NCI-H2107 treated with DMSO at 0.1 percent for 48 hours (cell line): ENCODE measurements around the gene STAT3.
"Not testable (repeated sequence)": the region's sequence is repeated elsewhere in the genome, so short reads cannot be mapped to it uniquely, and the experiment has no call there.

ENCODE experiments used
- DNase-seq: peaks from one replicate; lab custom pipeline; 2025; ENCODE audit not compliant: unreplicated experiment; lab: John Stamatoyannopoulos, UW

STAT3 gene

DNA sequence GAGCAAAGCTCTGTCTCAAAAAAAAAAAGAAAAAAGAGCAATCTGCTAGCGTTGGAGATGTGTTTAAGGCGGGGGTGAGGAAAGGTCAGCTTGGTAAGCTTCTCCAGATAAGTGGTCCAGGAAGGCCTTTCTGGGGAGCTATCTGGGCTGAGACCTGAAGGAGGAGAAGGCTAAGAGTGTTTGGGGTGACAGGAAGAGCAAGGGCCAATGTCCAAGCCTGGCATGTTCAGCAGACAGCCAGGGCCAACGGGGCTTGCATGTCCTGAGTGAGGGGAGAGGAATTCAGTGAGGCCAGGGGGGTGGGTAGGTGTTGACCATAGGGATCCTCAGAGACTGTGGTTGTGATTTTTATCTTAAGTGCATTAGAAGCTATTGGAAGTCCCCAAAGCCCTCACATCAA lies 84.5 kb downstream of the STAT3 start:
- no peak for DNase-seq

DNA sequence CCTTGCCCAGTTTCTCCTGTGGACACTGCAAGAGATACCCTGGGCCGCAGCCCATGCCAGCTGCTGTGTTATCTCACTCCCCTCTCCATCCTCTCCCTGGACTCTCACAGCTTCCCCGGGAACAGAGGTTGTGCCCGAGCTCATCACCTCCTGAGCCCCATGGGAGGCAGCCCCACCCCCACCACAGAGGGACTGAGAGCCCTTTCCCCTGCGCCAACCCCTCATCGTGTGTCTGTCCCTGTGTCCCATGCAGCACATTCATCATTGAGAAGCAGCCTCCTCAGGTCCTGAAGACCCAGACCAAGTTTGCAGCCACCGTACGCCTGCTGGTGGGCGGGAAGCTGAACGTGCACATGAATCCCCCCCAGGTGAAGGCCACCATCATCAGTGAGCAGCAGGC lies 87.2 kb downstream of the STAT3 start:
- DNase-seq: no peak

DNA sequence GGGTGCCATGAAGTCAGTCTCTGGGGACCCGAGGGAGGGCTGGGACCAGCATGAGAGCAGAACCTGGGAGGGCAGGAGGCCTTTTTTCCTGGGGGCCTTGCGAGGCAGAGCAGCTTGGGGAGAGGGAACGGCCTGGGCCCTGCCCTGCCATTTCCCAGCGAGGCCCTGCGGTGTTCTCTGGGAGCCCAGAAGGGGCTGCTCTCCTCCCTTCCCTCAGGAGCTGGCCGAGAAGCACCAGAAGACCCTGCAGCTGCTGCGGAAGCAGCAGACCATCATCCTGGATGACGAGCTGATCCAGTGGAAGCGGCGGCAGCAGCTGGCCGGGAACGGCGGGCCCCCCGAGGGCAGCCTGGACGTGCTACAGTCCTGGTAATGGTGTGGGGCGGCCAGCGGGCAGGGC lies 88.3 kb downstream of the STAT3 start:
- not testable (repeated sequence) for DNase-seq

DNA sequence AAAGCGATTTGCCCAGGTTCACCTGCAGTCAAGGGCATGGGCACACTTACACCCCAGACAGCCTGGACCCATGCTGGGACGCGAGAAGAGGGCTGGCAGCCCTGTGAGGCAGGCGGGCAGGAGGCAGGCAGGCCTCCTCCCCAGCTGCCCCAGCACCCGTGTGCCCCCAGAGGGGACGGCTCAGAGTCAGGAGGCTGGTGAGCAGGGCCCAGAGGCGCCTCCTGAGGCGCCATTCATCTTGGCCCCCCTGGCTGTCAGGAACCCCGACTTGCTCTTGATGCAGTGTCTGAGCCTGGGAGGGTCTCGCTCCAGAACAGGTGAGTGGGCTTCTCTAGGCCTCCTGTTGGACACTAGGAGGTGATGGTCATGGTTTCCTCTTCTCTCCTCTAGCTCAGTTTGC lies 88.9 kb downstream of the STAT3 start:
- DNase-seq: not testable (repeated sequence)

DNA sequence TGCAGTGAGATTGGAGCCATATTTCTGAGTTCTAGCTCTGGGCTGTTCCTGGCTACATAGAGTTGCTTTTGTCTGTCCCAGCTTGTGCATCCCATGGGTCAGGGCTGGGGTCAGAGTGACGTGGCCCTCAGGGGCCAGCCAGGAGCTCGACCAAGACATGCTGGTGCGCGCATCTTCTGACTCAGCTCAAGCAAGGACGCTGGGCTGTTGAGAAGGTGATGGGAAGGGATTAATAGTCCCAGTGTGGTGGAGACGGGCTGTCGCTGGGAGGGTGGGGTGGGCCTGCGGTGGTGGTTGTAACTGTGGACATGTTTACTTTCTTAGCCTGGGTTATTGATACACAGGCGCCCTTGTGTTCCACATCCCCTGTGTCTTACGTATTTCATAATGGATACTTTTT lies 90.5 kb downstream of the STAT3 start:
- DNase-seq: not testable (repeated sequence)

DNA sequence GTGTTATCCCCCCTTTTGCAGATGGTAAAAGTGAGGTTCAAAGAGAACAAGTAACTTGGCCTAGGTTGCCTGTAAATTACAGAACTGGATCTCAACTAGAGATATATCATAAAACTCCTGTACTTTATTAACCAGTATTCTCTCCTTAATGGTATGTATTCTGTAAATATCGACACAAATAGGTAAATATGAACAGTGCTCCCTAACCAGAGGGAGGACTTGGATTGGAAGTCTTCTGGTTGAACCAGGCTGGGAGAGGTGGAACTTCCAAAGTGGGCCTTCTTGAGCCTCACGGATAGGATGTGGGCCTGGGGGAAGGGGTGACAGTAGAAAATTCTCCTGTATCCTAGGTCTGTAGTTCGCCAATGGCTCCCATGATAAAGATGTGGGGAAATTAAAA lies 92.2 kb downstream of the STAT3 start:
- no peak for DNase-seq

DNA sequence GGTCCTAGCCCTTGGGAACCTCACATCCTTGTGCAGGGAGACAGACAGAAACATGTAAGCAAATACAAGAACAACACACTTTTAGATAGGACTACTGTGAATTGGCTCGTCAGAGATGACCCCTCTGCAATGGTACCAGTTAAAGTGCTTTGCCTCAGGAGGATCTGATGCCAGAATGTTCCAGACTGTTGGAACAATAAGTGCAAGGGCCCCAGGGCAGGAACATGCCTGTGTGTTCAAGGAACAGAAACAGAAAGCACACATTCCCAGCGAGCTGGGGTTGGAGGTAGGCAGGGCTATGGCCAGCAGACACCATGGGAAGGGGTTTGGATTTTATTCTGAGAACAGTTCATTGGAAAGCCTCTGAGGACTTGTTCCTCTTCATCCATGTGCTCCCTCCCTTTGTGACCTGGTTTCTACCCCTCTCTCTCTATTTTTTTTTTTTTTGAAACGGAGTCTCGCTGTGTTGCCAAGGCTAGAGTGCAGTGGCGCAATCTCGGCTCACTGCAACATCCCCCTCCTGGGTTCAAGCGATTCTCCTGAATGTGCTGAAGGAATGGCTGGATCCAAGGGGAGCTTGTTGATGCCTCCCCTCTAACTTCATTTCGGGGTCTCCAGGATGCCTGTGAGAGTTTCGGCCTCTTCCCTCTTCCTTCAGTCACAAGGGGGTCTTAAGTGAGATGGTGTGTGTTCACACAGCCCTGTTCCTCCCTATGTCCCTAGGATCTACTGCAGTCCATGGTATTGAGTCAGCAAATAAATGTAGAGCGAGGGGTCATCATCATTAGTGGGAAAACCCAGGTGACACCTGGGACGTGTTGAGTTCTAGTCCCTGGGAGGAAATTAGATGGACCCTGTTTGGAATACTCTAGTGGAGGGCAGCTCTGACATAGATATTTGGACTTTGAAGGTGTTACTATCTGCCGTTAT lies 93.5 kb downstream of the STAT3 start:
- no peak for DNase-seq

DNA sequence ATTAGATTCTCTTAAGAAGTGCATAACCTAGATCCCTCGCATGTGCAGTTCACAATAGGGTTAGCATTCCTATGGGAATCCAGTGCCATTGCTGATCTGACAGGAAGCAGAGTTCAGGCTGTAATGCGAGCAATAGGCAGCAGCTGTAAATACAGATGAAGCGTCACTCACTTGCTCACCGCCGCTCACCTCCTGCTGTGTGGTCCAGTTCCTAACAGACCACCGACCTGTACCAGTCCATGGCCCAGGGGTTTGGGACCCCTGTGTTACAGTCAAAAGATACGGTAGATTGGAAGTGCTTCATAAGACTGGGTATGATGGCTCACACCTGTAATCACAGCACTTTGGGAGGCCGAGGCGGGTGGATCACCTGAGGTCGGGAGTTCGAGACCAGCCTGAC lies 97.1 kb downstream of the STAT3 start:
- no peak for DNase-seq

DNA sequence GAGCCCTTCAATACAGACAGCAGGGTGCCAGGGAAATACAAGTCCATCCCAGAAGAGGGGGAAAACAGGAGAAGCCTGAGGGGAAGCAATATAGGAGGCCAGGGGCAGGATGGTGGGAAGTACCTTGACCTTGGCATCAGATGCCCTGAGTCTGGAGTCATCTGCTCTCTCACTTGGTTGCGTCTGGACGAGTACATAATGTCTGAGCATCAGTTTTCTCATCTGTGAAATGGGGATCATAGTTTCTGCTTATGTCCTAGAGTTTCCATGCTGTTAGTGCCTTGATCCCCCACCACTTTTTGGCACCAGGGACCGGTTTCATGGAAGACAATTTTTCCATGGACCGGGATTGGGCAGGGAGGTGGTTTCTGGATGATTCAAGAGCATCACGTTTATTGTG lies 97.7 kb downstream of the STAT3 start:
- DNase-seq: no peak

DNA sequence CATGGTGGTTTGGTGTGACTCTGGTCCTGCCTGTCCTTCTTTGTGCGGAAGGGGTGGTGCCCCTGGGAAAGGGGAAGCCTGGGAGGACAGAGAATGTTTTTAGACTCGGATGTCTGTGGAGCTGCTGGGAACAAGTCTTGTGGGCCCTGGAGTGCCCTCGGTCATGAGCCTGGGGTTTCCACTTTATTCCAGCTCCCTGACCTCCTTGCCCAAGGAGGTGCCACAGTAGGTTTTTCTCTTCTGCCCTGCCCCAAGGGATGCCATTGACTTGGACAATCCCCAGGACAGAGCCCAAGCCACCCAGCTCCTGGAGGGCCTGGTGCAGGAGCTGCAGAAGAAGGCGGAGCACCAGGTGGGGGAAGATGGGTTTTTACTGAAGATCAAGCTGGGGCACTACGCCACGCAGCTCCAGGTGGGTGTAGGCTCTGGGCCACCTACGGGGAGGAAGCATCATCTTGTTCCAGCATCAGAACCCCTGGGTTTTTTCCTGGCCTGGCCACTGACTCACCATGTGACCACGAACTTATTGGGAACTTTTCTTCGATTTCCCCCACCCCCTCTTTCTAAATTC lies 98.5 kb downstream of the STAT3 start:
- DNase-seq: no peak

DNA sequence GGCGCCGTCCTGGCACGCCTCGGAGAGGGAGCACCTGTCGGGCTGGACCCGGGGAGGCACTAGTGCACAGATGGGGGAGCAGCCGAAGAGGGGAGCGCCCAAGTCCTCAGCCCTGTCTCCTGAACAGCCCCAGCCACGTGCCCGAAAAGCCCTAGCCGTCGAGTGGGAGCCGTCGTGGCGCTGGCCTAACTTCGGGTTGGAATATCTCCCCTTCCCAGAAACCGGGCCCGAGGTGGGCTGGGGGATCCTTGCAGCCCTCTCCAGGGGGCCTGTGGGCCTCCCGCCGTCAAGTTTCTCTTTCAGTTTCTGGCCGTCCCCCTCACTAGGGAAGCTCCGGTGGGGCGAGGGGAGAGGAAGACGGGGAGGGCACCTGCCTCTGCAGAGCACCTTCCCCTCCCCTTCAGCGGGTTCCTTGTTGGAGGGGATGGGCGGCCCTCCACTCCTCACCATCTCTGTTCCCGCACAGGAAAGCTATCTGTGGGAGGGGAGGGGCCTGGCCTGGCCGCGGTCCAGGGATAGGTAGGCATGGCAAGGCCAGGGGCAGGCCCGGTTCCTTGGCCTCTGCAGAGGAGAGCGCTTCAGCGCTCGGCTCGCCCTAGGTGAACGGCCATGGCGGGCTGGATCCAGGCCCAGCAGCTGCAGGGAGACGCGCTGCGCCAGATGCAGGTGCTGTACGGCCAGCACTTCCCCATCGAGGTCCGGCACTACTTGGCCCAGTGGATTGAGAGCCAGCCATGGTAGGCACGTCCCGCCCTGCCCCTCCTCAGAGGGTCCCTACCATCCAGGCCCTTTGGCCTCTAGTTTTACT lies 99.2 kb downstream of the STAT3 start:
- no peak for DNase-seq

DNA sequence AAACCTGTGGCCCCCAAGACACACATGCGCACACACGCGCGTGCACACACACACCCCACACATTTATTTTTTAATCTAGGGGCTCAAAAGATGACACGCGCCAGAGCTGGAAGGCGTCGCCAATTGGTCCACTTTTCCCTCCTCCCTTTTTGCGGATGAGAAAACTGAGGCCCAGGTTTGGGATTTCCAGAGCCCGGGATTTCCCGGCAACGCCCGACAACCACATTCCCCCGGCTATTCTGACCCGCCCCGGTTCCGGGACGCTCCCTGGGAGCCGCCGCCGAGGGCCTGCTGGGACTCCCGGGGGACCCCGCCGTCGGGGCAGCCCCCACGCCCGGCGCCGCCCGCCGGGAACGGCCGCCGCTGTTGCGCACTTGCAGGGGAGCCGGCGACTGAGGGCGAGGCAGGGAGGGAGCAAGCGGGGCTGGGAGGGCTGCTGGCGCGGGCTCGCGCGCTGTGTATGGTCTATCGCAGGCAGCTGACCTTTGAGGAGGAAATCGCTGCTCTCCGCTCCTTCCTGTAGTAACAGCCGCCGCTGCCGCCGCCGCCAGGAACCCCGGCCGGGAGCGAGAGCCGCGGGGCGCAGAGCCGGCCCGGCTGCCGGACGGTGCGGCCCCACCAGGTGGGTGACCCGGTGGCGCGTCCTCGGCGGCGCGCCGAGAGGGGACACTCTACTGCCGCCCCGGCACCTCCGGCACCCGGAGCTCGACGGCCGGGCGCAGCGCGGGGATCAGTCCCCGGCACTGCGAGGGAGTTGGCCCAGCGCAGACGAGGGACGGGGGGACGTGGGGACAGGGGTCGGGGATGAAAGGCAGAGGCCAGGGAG lies 100.1 kb downstream of the STAT3 start, which contains the start of gene STAT5A:
Gene STAT5A, plus strand, starts transcription at position 522 of the 826 bp plus-strand sequence. CDS start 914 bp downstream, outside the sequence.
- no peak for DNase-seq

DNA sequence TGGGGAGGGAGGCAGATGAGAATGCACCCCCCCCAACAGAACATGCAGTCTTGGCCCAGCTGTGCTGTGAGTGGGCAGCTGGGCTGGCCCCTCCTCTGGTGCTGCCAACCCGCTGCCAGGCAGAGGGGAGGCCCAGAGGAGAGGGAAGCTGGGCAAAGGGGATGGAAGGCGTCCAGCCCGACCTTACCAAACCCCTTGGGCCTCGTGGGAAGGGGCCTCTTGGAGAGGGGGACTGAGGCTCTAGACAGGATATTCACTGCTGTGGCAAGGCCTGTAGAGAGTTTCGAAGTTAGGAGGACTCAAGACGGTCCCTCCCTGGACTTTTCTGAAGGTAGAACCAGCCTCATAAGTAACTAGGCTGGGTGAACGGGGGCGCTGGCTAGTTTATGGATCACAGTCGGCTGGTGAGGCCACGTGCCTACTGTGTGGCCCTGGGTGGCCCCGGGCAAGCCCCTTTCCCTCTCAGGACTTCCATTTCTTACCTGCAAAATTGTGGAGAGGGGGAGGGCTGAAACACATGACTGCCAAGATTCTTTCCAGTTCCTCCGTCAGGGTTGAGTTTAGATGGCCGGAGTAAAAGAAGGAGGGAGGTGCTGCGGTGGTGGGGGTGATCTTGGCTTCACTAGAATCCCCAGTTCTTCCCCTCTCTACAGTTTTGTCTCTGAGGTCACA lies 100.8 kb downstream of the STAT3 start:
- DNase-seq: no peak

DNA sequence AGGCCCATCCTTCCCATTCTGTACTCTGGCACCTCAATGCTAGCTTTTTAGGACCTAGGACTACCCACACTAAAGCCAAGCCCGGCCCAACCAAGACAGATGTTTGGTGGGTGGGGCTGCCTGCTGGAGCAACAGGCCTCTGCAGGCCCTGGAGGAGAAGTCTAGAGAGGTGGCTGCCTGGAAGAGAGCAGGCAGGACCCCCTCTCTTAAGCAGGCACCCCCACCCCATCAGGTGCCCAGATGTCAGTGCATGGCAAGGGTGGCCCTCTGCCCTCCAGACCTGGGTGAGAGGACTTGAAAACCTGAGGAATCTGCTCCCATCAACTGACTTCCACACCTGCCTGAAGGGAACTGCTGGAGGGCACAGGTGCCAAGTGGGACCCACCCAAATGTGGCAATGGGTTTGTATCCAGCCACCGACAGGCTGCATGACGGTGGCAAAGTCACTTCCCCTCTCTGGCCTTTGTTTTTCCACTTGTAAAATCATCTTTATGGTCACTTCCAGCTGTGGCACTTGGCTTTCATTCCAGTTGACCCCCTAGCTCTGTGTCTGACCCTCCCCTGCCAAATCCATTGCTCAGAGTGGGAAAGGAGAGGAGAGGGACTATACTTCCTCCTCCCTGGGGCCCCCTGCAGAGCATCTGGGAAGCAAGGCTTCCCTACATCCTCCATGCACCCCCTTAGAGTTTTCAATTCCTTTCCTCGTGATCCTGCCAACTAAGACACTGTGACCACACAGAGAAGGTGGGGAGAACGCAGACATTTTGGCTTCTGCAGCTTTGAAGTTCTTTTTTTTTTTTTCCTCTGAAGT lies 101.6 kb downstream of the STAT3 start:
- DNase-seq: no peak

DNA sequence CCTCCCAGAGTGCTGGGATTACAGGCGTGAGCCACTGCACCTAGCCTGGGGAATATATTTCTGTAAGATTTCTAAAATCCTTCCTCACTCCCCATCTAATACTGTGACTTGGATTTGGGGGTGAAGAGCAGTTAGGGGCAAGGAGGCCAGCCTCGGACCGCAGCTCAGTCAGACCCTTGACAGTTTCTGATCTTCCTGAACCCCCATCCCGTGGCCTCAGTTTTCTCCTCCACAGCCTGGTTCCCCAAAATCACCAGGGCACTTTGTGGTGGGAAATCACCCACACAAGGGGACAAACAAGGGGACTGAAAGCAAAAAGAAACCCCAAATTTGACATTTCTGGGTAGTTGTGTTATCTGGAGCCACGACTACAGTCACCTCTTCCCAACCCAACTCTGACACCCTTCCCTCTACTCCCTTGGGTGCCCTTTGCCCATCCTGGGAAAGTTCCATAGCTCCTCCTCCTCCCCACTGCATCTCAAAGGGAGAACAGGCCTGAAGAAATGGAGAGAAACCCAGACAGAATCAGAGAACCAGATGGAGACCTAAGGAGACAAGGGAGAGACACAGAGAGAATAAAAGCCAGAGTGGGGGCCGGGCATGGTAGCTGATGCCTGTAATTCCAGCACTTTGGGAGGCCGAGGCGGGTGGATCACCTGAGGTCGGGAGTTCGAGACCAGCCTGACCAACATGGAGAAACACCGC lies 102.7 kb downstream of the STAT3 start:
- DNase-seq: no peak

DNA sequence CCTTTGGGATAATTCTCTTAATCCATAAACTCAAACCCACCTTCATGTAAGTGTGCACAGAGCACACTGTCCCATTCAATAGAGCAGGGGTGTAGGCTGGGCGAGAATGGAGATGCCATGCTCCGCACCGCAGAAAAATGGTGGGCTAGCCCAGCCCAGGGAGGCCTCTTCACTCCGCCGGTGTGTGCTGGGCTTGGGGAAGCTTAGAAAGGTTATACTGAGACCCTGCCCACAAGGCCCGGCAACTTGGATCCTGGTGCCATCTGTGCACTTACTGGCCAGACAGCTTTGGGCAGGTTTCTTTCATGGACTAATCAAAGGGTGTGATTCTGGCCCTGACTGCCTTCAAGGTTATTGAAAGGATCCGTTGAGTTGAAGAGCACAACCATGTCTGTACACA lies 103.7 kb downstream of the STAT3 start:
- no peak for DNase-seq

DNA sequence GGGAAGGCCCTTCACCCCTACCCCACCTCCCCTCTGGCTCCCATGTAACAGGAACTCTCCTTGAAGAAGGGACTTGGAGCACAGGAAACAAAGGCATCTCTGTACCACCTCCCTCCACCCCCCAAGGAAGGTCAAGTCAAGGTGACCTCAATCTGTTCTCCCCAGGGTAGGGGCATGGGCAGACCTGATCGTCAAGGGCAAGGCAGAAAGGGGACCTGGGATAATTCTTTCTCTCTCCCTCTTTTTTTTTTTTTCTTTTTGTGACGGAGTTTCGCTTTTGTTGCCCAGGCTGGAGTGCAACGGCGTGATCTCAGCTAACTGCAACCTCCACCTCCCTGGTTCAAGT lies 104.2 kb downstream of the STAT3 start:
- no peak for DNase-seq

DNA sequence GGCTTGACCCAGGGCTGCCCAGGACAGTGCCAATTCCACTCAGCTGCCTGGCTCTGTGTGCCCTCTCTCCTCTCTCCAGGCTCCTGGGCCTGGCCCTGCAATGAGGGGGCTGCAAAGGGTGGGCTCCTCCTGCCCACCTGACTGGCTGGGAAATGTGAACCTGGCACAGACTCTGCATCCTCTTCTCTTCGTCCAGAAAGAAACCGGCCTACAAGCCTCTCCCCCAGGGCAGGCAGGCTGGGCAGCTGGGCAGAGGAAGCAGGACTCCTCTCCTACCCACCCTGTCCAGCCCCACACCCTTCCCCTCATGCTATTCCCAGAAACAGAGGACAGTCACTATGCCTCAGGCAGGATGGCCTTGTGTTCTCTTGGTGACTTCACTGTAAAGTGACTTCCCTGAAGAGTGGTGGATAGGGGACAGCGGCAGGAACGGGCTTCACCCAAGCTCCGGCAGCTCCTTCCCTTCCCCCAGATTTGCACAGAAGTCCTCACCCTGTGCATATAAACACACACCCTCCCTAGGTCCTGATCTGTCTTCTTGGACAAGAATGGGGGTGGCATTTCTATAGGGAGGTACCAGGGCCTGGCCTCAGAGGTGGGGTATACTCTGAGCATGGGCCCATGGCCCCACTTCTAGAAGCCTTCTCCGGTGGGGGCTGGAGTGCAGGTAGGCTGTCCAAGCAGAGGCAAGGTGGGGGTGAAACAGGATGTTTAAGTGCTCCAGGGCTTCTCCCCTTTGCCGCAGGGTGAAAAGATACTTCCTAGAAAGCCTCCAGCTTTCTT lies 104.8 kb downstream of the STAT3 start:
- DNase-seq: no peak
